Stimulated activated CD8-positive, alpha-beta memory T cell treated with anti-CD3 and anti-CD28 coated beads, Interleukin-15, amount 100 ng/mL, for 4 hours (primary cell): ENCODE measurements around the gene CFAP97.
"Not testable (repeated sequence)": the region's sequence is repeated elsewhere in the genome, so short reads cannot be mapped to it uniquely, and the experiment has no call there.

ENCODE experiments used
- DNase-seq, 2 donors: peaks; one replicate each; pipeline ENCODE4 v3.0.0-alpha.2; 2020; ENCODE audit warnings: low read depth in 2 of 2

CFAP97 gene

GRCh38 chr4:185203486-185204237, at the start of gene CFAP97:
CFAP97 (minus strand) TSS chr4:185204000; CDS start chr4:185191196, 12,804 bp downstream.
- DNase-seq: peak; percentile 70 to 80

GRCh38 chr4:185249105-185249504, 45.3 kb upstream of the CFAP97 start:
- no peak for DNase-seq

- no peak for DNase-seq
Observed at GRCh38 chr4:185248393-185249039, 44.7 kb upstream of the CFAP97 start.

- DNase-seq: no peak
Observed at GRCh38 chr4:185247151-185247550, 43.4 kb upstream of the CFAP97 start.

GRCh38 chr4:185246453-185246852, 42.7 kb upstream of the CFAP97 start:
- DNase-seq: no peak

GRCh38 chr4:185244763-185245162, 41.0 kb upstream of the CFAP97 start:
- no peak for DNase-seq

- DNase-seq: no peak
Observed at GRCh38 chr4:185243879-185244278, 40.1 kb upstream of the CFAP97 start.

GRCh38 chr4:185242749-185243533, 39.1 kb upstream of the CFAP97 start:
- DNase-seq: no peak

- not testable (repeated sequence) for DNase-seq
Observed at GRCh38 chr4:185240486-185240885, 36.7 kb upstream of the CFAP97 start.

- no peak for DNase-seq
Observed at GRCh38 chr4:185238750-185239149, 35.0 kb upstream of the CFAP97 start.

- DNase-seq: no peak
Observed at GRCh38 chr4:185238215-185238681, 34.4 kb upstream of the CFAP97 start.

- no peak for DNase-seq
Observed at GRCh38 chr4:185237175-185237574, 33.4 kb upstream of the CFAP97 start.

- DNase-seq: no peak
Observed at GRCh38 chr4:185235843-185236503, 32.2 kb upstream of the CFAP97 start.

- no peak for DNase-seq
Observed at GRCh38 chr4:185235119-185235842, 31.5 kb upstream of the CFAP97 start.

GRCh38 chr4:185232370-185232769, 28.6 kb upstream of the CFAP97 start:
- DNase-seq: no peak

- DNase-seq: no peak
Observed at GRCh38 chr4:185229021-185229818, 25.4 kb upstream of the CFAP97 start.

GRCh38 chr4:185227713-185228278, 24.0 kb upstream of the CFAP97 start:
- no peak for DNase-seq

- no peak for DNase-seq
Observed at GRCh38 chr4:185227131-185227551, 23.3 kb upstream of the CFAP97 start.

GRCh38 chr4:185225940-185226339, 22.1 kb upstream of the CFAP97 start:
- no peak for DNase-seq

- DNase-seq: no peak
Observed at GRCh38 chr4:185224597-185224996, 20.8 kb upstream of the CFAP97 start.
